GM12892 (cell line): ENCODE measurements around the gene ABHD12B.
"Not testable (repeated sequence)": the region's sequence is repeated elsewhere in the genome, so short reads cannot be mapped to it uniquely, and the experiment has no call there.

ENCODE experiments used
- DNase-seq: peaks from one replicate; pipeline ENCODE4 v3.0.0; 2011; ENCODE audit not compliant: insufficient read length
- FAIRE-seq: peaks from 2 replicates; lab custom pipeline; 2011; peaks lifted over from hg19 to GRCh38; lab: Jason Lieb, UNC
- POLR2A ChIP-seq: IDR thresholded peaks from 2 replicates; pipeline ENCODE4 v1.6.1; 2011; ENCODE audit warnings: low read depth, low read length, control low read depth
- POLR2AphosphoS5 ChIP-seq: IDR thresholded peaks from 2 replicates; pipeline ENCODE4 v1.6.1; 2011; ENCODE audit warnings: low read depth, low read length, control low read depth
- TAF1 ChIP-seq: IDR thresholded peaks from 2 replicates; pipeline ENCODE4 v1.6.1; 2011; ENCODE audit warnings: low read depth, mild to moderate bottlenecking, control low read depth, low read length, borderline replicate concordance

The ABHD12B gene

DNA sequence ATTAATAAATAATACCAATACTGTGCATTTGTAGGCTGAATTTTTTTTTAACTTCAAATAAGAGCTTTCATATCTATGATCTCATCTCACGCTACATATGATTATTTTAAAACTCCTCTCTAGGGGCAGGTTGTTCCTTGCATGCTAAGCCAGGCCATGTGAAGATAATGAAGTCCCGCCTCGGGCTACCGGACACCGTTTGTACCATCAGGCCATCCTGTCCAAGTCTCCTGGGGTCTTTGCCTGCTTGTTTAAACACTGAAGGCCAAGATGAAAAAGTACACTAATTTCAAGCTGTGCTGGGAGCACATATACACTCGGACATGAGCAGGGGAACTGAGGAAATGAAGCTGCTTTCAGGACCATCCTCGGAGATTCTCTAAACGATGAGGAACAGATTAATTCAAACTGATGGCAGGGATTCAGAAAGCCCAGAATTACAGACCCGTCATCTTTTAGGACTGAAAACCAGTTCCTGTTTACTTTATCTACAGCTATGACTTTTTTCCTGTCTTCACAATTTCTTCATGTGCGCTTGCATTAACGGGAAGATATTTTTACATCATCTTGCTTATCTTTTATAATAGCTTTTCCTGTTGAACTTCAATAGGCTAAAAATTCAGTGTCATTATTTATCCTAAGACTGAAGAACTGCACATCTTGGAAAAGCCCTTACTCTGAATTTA, 6.3 kb upstream of the ABHD12B start:
- TF ChIP-seq POLR2A (no peak), TAF1 (no peak), POLR2AphosphoS5 (no peak)
- DNase-seq (no peak), FAIRE-seq (no peak)

DNA sequence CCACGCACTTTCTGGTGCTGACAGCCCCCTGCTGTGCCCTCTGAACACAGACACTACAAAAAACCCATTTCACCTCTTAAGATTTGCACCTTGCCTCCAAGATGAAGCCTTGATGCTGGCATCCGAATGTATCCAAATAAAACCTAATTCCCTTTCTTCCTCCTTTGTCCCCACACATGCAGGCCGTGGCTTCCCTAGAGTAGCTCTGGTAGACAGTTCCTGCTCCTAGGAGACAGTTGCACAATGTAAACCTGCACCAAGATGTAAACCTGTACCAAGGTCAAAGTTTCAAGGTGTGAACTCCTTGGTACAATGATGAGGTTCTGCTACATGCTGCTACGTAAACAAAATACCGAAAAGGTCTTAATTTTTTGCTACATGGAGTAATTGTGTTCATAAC, 625 bp upstream of the ABHD12B start:
- FAIRE-seq (peak; percentile 24), DNase-seq (no peak)
- TF ChIP-seq POLR2A (no peak), TAF1 (no peak), POLR2AphosphoS5 (no peak)

DNA sequence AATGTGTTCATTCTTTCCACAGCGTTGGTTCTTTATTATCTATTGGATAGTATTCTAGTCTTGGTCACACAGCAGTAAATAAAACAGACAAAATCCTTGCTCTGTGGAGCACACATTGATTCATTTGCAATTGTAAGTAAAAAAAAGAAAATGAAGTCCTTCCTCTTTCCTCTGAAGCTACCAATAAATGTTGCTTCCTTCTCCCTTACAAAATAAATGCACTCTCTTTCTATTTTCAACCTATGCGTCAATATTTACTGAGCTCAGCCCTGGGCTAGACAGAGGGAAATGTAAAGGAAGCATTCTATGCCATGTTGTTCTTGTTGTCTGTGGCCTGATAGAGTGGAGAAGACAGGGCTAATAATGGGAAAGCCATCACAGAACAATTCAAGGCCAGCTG, 2.9 kb downstream of the ABHD12B start:
- TF ChIP-seq TAF1, result no peak
- TF ChIP-seq POLR2AphosphoS5, result no peak
- no peak for TF ChIP-seq POLR2A
- FAIRE-seq, result no peak
- DNase-seq, result no peak

DNA sequence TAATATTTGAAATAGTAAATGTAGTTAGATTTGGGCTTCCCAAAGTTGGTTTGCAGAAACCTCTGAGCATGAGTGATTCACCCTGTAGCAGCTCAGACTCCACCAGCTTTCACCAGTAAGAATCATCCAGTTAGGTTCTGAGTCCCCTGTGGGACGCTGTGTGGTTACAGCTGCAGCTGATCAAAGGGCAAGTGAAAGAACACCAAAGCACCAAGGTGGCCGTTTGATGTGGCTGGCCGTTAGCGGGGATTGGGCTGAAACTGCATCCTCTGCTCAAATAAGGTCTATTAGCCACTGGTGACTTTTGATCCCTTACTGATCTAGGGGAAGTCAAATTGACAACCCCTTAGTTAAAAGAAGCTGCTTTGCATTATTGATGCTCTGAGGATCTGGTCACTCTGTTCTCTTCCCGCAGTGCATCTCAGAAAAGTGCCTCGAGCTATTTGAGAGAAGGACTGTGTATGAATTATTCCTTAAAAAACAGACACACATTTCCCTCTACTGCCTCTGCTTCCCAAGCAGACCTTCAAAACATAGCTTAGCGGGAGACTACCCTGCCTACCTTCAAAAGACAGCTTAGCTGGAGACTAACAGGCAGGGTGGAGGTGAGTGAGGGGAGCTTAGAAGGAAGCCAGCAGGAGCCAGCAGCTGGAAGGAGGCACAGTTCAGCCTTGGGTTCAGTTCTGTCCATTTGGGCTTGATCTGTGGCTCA, 3.7 kb downstream of the ABHD12B start:
- DNase-seq (no peak), FAIRE-seq (peak; percentile 96)
- TF ChIP-seq POLR2AphosphoS5, result no peak
- TF ChIP-seq POLR2A, result no peak
- TF ChIP-seq TAF1, result no peak

DNA sequence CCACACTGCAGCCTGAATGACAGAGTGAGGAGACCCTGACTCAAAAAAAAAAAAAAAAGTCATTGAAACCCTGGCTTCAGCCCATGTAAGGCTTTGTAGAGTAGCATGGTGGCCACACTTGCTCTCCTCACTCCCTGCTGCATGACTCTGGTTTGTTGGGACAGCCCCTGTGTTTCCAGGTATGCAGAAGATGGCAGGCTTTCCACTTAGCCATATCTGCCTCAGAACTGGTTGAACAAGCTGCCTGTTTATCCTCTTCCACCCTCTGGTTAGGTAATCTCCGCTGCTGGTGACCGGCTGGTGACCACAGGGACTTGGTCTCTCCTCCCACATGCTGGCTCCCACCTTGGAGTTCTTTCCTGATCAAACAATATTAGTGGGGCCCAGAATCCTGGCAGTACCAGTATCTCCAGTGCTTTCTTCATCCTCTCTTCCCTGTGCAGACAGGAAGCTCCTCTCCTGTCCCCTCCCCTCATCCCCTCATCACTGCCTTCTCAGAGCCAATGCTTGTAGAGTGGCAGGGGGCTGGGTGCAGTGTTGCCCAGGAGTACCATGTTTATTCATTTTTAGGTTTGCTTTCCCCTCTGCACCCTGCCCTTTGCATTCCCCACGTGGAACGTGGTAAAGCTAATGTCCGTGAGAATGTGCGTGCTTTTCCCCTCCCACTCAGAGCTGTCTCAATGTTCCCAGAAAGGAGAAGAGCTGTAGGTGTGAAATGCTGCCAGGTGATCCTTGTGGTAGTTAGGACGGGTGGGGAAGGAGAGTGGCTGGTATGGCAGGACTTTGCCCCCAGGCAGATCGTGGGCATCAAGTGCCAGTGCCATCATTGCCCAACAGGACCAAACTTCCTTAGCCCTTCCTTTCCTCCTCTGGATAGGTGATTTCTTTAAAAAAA, 11.3 kb downstream of the ABHD12B start:
- DNase-seq, result no peak
- TF ChIP-seq TAF1, result no peak
- no peak for TF ChIP-seq POLR2AphosphoS5
- no peak for TF ChIP-seq POLR2A
- no peak for FAIRE-seq

DNA sequence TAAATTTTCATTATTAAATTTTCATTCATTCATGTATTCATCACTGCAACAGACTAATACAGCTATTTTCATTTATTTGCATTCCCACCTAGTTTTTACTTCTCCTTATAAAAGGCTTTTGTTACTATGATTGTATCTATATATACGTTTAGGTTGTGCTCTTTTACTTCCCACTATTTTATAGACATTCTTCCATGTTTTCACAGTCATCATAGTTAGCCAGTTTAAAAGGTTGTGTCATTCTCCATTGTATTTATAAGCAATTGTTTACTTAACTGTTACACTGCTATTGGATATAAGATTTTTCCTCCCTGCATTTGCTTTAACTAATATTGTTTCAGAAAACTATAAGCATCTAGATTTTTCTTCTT, 12.0 kb downstream of the ABHD12B start:
- TF ChIP-seq TAF1 (no peak), POLR2AphosphoS5 (no peak), POLR2A (no peak)
- FAIRE-seq (no peak), DNase-seq (no peak)

DNA sequence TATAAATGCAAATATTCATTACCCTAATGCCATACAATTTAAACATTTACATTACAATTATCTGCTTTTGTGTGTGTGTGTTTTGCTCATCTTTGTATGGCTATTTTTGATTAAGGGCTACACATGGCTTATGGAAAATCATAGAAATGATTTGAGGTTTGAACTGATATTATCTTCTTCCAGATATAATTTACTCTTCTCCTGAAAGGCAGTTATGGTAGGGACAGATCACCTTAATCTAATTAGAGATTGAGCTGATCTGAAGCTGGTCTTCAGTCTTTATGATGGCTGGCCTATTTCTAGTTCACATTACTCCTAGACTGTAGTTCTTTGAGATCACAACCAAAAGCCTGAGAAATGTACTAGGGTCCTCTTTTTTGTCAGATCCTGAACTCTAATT, 15.6 kb downstream of the ABHD12B start:
- peak; percentile 17 for FAIRE-seq
- DNase-seq, result no peak
- no peak for TF ChIP-seq POLR2AphosphoS5

DNA sequence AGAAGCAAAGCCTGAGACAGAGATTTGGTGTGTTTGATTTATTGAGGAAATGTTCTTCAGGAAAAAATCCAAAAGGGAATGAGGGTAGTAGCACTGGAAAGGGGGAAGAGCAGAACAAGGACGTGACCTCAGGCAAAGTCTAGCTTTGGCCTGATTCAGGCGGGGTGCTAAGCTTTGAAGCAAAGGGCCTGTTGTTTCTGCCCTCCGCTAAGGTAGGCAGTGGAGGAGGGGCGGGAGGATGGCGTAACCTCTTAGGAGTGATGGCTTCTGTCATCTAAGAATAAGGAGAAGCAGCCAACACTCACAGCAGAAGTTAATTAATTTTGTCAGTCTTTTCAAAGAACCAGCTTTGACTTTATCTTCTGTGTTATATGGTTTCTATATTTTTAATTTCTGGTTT, 20.4 kb downstream of the ABHD12B start:
- FAIRE-seq (no peak), DNase-seq (no peak)
- TF ChIP-seq POLR2A, result no peak
- no peak for TF ChIP-seq POLR2AphosphoS5
- TF ChIP-seq TAF1, result no peak

DNA sequence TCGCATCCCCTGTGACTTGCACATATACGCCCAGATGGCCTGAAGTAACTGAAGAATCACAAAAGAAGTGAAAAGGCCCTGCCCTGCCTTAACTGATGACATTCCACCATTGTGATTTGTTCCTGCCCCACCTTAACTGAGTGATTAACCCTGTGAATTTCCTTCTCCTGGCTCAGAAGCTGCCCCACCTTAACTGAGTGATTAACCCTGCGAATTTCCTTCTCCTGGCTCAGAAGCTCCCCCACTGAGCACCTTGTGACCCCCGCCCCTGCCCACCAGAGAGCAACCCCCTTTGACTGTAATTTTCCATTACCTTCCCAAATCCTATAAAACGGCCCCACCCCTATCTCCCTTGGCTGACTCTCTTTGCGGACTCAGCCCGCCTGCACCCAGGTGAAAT, 24.6 kb downstream of the ABHD12B start:
- DNase-seq, FAIRE-seq: not testable (repeated sequence)

DNA sequence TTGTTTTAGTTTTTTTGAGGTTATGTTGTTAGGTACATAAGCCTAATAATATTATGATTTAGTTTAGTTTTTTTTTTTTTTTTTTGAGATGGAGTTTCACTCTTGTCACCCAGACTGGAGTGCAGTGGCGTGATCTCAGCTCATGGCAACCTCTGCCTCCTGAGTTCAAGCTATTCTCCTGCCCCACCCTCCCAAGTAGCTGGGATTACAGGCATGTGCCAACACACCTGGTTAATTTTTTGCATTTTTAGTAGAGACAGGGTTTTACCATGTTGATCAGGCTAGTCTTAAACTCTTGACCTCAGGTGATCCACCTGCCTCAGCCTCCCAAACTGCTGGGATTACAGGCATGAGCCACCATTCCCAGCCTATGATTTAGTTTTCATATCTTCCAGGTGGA, 25.2 kb downstream of the ABHD12B start:
- FAIRE-seq, DNase-seq: not testable (repeated sequence)

DNA sequence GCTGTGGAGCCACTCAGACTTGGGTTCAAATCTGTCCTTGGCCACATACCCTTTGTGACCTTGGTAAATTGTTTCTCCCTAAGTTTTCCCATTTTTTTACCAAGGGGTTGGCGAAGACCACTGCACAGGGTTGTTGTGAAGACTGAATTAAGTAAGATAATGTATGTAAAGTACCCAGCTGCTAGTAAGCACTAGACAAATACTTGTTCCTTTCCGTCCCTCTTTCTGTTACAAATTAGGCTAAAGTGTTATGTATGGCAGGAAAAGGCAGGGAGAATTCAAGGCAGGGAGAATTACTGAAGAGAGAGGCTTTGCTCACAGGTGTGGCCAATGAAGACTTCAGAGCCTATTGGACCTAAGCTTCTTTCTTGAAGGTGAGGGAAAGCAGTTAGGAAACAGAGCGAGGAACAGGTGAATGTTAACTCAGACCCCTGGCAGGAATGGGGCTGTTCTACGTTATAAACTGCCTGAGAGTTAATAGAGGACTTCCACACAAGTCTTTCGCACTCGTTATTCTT, 25.9 kb downstream of the ABHD12B start:
- no peak for FAIRE-seq

More for the DNA sequence above, 25.9 kb downstream of the ABHD12B start:
- no peak for DNase-seq
- TF ChIP-seq POLR2AphosphoS5 (no peak), POLR2A (no peak), TAF1 (no peak)
